NCI-H187 (cell line): ENCODE results near the gene AMDHD1.

Experiments
- DNase-seq, 2 experiments: peaks; one replicate each; lab custom pipeline; 2025; lab: John Stamatoyannopoulos, UW

AMDHD1 gene, protein sequence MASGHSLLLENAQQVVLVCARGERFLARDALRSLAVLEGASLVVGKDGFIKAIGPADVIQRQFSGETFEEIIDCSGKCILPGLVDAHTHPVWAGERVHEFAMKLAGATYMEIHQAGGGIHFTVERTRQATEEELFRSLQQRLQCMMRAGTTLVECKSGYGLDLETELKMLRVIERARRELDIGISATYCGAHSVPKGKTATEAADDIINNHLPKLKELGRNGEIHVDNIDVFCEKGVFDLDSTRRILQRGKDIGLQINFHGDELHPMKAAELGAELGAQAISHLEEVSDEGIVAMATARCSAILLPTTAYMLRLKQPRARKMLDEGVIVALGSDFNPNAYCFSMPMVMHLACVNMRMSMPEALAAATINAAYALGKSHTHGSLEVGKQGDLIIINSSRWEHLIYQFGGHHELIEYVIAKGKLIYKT

DNA sequence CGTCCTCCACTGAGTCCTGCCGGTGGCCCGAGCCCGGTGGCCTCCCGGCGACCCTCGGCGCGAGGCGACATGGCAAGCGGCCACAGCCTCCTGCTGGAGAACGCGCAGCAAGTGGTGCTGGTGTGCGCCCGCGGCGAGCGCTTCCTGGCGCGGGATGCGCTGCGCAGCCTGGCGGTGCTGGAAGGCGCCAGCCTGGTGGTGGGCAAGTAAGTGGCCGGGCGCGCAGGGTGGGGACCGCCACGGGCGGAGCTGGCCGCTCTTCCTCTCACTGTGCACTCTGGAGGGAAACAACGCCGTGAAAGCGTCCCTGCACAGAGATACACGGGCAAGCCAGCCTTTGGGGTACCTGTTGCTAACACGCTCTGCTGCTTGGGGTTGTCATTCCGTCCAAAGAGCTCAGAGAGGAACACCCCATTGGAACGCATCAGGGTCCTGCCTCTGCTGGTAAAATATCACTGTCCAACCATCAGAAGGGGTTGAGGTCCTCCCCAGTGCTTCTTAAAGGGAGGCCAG, at the start of gene AMDHD1:
AMDHD1 (plus strand) TSS at position 2 of the 513 bp plus-strand sequence; CDS start at position 70, 68 bp downstream.
- DNase-seq = no peak

DNA sequence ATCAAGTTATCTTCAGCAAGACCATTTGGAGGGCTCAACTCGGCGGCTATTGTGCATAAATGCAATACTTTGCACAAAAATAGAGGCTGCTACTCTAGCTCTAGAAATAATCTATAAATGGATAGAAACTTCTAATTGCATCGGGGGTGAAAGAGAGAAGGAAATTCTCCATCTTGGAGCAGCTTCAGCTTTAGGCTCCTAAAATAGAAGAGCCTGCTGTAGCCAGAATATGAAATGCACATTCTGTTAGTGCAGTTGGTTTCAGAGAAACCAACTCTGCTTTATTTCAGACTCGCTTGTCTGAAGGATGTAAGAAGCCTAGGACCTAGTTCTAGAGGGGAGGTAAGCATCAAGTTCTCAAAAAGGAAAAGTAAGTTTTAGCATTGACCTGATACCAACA, 46.3 kb upstream of the AMDHD1 start:
- no peak for DNase-seq

DNA sequence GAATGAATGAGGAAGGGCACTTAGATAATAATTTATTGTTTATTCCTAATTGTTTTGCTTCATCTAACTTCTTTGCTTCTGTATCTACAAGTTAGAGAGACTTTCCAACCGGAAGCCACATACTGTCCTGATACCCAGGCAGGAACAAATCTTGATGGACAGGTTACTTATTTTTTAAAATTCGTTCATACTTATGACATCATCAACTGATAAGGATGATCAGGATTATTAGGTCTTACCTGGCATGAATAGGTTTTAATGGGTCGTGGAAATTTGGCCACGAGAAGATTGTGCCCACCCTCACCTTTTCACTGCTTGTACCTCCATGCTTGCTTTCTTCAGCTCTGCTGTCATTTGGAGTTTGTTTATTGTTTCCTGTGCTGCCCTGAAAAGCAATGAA, 45.0 kb upstream of the AMDHD1 start:
- DNase-seq = no peak

DNA sequence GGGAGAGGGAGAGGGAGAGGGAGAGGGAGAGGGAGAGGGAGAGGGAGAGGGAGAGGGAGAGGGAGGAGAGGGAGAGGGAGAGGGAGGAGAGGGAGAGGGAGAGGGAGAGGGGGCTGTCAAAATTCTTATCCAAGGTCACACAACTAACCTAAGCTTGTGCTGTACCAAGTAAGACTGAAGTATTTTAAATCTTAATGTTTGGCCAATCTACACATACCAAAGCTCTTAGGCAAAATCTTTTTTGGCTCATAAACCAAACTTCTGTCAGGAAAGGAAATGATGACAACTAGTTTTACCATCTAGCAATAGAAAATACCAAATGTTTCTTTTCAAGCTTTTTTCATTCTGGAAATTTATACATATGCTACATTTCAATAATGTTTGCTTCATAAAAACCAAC, 34.6 kb upstream of the AMDHD1 start:
- DNase-seq = no peak

DNA sequence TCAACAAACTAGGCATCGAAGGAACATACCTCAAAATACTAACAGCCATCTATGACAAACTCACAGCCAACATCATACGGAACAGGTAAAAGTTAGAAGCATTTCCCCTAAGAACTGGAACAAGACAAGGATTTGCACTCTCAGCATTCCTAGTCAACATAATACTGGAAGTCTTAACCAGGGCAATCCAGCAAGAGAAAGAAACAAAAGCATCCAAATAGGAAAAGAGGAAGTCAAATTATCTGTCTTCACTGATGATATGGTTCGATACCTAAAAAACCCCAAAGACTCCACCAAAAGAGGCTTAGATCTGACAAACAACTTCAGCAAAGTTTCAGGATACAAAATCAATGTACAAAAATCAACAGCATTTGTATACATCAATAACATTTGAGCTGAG, 33.3 kb upstream of the AMDHD1 start:
- DNase-seq = no peak

DNA sequence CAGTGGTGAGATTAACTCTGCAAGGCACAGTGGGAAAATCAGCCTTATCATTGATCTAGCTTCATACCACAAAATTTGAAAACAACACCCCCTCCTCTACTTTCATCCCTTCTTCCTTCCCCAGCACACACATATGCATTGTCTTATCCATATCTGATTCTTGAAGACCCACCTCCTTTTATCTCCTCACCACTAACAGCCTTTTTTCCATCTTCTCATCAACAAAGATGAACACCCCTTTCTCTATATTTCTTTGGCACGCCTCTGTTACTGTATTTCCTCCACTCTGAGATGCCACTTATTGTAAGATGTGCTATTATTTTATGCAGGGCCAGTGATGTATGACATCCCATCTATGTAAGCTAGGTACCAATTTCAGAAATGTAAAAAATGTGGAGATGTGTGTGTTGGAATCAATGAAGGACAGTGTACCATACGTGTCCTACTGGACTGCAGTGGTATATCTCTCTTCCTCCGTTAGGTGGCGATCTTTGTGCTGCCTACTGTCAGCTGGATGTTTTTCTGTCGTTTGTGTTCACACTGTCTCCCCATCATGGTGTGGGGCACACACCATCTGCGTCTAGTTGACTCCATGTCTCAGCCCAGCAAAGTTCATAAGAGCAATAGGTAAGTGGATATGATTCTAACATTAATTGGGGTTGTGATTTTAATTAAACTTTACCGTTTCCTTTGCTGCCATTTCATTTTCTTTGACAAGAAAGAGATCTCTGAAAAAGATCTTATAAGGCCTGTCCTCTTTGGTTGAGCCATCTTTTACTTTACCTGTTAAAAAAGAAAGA, 24.7 kb upstream of the AMDHD1 start:
- peak in 1 of 2 experiments; percentile 18 for DNase-seq

DNA sequence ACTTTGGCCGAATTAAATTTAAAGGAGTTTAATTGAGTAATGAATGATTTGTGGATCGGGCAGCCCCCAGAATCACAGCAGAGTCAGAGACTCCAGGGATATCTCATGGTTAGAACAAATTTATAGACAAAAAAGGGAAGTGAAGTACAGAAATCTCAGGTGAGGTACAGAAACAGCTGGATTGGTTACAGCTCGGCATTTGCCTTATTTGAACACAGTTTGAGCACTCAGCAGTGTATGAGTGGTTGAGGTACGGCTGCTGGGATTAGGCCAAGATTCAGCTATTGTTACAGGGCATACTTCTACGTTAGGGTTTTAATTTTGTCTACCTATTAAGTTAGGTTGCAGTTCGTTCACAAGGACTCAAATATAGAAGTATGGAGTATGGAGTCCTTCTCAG, 24.0 kb upstream of the AMDHD1 start:
- DNase-seq = no peak

DNA sequence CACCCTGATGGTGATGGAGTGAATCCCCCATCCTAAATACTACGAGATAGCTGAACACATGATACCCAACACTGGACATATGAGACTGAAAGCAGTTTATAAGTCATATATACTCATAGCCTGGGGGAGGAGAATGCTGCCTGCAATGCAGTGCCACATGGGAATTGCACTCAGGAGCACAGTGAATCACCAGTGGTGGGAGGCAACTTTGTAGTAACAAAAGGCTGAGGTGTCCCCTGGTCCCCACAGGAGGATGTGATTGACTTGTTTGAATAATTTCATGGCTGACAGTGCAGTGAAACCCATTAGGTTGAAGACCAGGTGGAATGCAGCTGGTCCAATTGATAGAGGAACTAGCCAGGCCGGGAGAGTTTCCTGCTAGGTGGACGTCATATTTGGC, 20.9 kb upstream of the AMDHD1 start:
- no peak for DNase-seq

DNA sequence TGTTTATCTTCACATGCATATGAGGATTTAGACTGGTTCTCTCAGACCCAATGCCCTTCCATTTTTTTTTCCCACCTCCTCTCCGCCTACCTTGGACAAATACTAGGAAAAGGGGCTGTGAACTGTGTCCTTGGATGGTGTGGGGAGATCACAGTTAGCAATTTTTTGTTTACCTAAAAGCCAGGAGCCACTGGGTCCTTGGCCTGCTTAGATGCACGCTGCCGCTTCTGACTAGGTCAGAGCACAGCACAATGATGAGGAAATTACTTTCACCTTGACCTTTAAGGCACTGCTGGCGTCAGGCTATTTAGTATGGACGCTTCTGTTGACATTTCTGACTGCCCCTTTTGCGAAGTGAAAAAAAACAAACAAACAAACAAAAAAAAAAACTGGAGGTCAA, 2.6 kb upstream of the AMDHD1 start:
- DNase-seq = no peak

DNA sequence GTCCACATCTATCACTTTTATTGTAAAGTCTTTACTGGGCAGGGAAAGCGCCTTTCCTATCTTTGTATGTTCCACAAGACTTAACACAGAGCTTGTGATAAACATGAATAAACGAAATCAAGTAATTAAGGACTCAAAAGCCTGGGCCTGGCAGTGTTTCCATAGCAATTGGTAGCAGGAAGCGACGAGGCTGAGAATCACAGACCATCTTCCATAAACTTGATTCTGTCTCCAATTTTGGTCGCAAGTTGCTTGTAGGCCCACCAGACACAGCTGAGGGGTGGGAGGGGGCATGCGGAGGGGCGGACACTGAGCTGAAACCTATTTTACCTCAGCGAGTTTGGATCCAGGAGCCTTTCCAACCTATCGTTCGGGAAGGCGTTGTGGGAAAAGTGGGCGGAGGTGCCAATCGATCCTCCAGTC, 1.0 kb upstream of the AMDHD1 start:
- no peak for DNase-seq

DNA sequence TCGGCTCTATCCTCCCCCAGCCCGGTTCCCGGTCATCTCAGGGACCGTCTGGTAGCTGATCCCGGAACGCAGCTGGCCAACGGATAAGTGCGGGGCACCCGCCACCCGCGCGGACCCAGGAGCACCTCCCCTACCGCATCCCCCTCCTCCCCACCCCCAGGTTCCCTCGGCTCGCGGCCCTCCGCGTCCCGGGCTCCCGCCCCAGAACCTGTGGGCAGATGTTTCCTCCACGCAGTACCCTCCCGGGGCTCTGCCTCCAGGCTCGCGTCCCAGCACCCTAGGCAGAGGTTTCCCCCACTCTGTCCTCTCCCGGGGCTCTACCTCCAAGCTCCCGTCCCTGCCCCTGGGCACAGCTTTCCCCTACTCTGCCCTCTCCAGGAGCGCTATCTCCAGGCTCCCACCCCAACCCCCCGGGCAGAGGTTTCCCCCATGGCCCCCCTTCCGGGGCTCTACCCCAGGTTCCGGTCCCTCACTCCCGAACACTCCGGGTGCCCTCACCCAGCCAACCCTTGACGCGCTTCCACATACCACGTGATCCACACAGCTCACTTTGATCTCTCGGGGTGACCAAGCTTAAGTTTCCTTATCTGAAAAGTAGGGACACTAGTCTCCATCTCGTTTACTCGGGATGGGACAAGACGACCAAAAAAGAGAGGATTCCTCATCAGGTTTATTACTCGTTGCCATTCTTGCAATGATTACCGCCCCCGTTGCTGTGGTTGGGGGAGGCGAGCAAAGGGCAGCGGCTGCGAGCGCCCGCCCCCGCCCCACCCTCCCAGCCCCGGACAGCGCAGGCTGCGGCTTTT, 404 bp upstream of the AMDHD1 start, which contains the start of gene CCDC38:
CCDC38 (minus strand) TSS at position 91 of the 806 bp plus-strand sequence. CDS start 6,105 bp downstream, outside the sequence.
- peak; percentile 44 to 64 for DNase-seq

DNA sequence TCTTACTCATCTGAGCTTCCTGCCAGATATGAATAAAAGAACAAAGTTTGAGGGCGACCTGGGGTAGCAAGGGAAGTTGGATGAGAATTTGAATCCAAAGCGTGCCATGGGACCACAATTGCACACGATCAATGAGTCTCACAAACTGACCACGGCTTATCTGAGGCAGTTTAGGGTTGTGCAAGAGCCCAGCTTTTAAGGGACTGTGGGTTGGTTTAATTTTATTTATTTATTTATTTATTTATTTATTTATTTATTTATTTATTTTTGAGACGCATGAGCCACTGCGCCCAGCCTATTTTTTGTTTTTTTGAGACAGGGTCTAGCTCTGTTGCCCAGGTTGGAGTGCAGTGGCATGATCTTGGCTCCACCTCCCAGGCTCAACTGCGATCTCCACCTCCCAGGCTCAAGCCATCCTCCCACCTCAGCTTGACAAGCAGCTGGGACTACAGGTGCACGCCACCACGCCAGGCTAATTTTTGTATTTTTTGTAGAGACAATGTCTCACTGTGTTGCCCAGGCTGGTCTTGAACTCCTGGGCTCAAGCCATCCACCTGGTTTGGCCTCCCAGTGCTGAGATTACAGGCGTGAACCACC, 1.1 kb downstream of the AMDHD1 start:
- DNase-seq = no peak

DNA sequence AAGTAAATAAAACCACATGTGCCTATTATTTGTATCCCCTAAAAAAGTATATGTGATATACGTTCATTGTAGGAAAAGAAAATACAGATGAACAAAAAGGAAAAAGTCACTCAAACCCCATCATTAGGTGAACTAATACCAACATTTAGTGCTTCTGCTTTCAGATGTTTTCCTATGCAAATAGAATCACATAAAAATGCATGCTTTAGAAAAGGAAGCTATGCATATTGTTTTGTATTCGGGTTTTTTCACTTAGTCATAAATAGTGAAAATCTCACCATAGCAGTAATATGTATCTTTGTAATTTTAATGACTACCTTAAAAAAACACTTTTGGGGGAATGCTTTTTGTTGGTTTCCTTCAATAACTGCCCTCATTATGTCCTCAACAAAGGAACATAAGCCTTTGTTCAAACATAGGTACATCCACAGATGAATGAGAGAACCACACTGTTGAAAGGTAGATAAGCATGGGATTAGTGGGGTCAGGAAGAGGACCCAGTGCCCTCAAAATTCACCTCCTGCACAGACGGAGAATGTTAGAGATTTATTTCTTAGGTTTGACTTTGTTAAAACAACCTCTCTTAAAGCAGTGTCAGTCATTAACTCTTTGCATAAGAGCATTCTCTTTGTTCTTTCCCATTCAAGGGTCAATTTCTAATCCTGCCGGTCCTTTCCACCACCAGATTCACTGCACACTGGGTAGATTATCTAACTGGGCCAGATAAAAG, 6.5 kb downstream of the AMDHD1 start:
- DNase-seq = no peak

DNA sequence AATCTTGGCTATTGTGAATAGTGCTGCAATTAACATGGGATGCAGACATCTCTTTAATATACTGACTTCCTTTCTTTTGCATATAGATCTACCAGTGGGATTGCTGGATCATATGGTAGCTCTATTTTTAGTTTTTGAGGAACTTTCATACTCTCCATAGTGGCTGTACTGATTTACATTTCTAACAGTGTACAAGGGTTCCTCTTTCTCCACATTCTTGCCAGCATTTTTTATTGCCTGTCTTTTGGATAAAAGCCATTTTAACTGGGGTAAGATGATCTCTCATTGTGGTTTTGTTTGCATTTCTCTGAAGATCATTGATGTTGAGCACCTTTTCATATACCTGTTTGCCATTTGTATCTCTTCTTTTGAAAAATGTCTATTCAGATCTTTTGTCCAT, 8.4 kb downstream of the AMDHD1 start:
- no peak for DNase-seq

DNA sequence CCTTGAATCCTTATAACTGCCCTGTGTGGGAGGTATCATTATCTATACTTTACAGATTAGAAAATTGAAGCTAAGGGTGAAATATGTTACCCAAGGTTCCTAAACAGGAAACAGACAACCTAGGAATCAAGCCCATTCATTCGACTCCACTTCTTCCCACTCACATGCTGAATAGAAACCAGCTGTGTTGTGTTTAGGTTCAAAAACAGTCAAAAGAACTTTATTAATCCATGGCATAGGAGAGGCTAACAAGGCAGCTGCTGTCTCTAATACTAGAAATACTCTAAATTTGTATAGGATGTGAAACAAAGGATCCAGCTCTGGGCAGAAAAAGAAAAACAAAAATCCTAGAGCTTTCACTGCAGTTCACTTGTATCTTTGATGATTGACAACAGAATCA, 9.9 kb downstream of the AMDHD1 start:
- no peak for DNase-seq

DNA sequence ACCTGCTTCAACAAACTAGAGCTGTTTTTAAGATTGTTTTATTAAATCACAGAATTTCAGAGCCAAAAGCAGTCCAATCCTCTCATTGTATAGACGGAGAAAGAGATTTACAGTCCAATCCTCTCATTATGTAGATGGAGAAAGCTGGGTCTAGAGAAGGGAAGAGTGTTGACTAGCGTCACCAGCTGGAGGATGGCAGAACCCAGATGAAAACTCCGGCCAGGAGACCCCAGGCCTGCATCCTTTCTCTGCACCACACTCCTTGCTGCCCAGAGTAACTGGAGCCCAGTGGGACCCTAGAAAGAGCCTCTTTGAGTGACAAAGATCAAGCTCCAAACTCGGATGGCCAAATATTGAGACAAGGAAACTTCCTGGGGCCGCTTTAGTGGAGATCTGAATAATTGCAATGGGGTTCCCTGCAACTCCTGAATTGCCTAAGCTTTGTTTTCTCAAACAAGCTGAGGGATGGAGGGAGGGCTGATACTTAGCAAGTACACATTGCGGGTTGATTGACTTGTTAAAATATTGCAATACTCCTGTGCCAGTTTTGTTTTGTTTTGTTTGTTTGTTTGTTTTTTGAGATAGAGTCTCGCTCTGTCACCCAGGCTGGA, 12.5 kb downstream of the AMDHD1 start:
- no peak for DNase-seq

DNA sequence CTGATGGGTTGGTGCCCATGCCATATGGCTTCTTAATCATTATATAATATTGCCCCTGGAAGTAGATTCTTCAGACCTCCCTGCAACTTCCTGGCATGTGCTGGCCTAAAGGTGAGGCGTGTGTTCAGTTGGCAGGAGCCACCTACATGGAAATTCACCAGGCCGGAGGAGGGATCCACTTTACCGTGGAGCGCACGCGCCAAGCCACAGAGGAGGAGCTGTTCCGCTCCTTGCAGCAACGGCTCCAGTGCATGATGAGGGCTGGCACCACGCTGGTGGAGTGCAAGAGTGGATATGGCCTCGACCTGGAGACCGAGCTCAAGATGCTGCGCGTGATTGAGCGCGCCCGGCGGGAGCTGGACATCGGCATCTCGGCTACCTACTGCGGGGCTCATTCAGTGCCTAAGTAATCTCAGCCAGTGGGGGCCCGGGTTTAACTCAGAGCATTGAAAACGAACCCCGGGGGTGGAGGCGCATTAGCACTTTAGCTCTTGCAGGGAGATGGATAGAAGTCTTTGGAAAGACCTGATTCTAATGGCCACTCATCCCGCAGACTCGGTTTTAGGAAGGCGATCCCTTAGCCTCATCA, 13.5 kb downstream of the AMDHD1 start:
- DNase-seq = no peak

DNA sequence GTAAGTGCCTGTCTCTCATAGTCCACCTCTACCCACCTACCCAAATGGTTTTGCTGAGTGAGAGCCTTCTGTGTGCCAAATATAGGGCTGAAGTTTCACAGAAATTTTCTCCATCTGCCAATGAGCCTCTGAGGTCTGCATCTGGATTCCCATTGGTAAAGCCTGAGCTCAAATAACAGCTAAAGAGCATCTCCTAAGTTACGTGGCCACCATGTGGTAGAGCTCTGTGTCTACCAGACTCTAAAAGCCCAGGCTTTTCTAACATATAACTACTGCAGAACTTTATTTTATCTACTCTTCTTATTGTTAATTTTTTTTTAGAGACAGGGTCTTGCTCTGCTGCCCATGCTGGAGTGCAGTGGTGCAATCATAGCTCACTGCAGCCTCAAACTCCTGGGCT, 16.0 kb downstream of the AMDHD1 start:
- no peak for DNase-seq

DNA sequence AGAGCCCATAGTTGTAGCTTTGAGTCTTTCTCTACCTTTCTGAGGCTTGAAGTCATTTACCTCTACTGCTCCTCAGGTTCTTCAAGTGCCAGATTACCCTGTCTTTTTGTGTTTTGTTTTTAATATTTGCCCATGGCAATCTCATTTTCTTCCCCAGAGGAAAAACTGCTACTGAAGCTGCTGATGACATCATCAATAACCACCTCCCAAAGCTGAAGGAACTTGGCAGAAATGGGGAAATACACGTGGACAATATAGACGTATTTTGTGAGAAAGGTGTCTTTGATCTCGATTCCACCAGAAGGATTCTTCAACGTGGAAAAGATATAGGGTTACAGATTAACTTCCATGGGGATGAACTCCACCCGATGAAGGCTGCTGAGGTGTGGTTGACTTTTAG, 17.1 kb downstream of the AMDHD1 start:
- no peak for DNase-seq

DNA sequence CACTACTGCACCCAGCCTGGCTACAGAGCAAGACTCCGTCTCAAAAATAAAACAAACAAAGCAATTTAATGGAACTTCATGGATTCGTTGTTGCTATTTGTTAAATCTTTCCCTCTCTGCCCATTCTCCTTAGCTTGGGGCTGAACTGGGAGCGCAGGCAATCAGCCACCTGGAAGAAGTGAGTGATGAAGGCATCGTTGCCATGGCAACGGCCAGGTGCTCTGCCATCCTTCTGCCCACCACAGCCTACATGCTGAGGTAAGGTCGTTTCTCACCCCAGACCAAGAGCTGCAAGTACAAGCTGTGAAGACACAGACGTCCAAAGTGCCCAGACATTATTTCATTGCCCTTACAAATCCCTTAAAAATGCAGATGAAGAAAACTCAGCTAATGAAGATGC, 19.1 kb downstream of the AMDHD1 start:
- no peak for DNase-seq
